NK-92 treated with Interleukin-12 subunit alpha and Interleukin-12 subunit beta, amount 100 ng/mL, for 24 hours (cell line): Measurements from ENCODE around the gene GPC6.

Source experiments
- DNase-seq: peaks from one replicate; lab custom pipeline; 2025; lab: John Stamatoyannopoulos, UW

The GPC6 gene

DNA sequence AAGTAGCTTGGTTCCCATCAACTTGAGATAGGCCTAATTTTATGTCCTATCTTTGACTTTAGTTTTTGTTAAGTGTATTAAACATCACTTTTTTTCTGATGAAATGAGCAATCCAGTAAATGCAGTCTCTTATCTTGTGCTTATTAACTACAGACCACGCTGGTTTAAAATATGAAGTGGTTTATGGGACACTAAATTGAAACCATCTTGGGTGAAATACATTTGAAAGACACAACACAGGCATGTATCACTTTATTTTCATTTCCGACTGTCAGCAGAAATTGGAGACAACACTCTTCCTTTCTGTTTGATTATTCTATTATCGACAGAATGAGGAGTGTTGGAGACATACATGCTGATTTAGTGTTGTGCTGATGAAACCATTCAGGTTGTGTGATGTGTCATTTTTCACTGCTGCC lies 447.7 kb downstream of the GPC6 start:
- no peak for DNase-seq

DNA sequence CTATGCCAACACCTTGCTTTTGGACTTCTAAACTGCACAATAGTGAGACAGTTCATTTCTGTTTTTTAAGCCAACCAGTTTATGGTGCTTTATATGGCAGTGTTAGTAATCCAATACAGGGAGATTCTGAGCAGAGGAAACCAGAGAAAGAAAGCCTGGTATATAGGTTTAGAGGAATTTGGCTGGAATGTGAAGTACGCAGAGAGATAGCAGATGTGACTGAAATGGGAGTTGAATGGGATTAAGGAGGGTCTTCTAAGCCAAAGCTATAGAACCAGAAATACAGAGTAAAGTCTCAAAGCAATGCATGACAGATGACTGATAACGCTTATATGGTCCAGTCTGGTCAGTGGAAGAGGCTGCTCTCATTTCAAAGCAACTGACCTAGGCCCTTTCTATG lies 453.7 kb downstream of the GPC6 start:
- DNase-seq, result no peak

DNA sequence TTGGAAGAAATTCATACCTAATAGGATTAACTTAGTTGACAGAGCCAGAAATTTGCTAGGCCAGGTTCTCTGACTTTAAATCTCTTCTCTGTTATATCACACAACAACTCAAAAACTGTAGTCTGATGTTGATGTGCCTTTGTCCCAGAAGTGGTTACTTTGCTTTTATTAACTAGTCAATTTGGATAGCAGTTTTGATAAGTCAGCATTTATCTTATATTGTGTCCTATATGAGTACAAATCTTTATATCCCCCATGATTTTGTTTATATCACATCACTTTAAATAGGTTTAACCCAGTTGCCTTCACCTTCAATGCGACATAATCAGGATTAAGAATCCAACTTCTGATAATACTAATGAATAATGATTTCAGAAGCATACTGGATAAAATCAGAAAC lies 459.3 kb downstream of the GPC6 start:
- no peak for DNase-seq

- no peak for DNase-seq
Observed at GRCh38 chr13:93686399-93686798, 459.8 kb downstream of the GPC6 start.

DNA sequence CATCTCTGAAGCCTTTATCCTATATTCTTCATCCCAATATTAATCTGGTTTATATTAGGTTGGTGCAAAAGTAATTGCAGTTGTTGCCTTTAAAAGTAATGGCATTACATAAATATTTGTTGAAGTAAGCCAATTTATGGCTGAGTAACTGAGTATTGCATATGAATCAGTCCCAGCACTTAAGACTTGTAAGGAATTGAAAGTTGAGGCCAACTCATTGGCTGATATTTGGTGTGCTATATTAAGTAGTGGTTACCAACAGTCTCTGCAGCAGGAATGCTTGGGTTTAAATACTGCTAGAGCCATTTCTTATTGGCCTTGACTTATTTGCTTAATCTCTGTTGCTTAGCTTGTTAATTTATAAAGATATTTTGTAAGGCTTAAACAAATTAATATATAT lies 460.7 kb downstream of the GPC6 start:
- DNase-seq, result no peak

GRCh38 chr13:93689333-93689732 lies 462.7 kb downstream of the GPC6 start:
- no peak for DNase-seq

GRCh38 chr13:93690139-93690538 lies 463.5 kb downstream of the GPC6 start:
- no peak for DNase-seq

DNA sequence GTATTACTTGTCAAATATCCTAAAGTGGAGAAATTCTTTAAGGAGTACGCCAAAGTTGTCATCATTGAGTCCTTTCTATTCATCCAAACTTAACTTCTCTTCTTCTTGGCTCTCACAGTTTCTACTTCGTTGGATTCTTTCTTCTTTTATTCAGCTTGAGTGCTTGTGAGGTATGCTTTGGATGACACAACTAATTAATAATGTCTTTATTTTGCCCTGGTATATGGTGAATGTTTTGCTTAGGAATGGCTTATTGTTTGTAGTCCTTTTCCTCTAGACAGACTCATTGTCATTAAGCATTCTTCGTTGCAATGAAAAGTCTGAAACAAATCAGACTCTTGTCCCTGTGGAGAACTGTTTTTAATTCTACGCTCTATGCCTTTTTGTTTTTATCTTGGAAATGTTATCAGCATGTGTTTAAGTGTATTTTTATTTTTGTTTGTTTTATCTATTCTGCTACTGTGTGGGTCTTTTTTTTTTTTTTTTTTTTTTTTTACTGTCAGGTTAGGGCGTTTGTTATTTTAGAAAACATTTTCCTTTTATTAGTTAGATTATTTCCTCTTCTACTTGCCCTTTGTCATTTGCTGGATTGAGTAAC lies 471.5 kb downstream of the GPC6 start:
- DNase-seq, result no peak

GRCh38 chr13:93700115-93700514 lies 473.5 kb downstream of the GPC6 start:
- DNase-seq, result no peak

DNA sequence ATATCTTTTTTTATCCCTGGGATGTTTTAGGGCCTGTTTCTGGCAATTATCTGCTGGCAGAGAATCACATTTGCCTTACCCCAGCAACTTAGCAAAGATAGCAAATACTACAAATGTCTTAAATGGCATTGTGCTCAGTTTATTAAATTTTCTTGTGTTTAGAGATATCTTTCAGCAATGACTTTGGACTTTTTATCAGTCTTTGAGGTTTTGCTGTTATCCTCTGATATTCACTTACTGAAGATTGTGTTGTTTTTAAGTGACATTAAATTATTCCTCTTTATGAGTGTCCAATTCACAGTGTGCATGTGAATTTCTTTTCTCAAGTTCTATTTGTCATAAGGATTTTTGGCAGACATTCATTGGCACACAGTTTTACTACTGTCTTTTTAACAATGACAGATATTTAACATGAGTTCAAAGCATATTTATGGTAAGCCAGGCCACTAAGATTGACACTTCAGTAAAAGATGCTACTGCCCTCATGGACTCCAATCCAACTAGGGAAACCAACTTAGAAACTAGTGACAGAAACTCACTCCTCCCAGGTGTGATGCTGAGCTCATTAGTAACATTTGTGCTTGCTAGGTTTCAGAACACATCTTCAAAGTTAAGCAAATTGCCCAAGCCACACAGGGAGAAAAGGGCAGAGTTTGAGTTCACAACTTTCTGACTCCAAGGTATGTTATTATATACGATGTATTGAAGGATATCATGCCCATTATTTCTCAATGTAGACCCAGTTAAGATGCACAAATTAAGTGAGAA lies 481.9 kb downstream of the GPC6 start:
- no peak for DNase-seq

- DNase-seq, result no peak
Observed at GRCh38 chr13:93709506-93710244, 483.1 kb downstream of the GPC6 start.

DNA sequence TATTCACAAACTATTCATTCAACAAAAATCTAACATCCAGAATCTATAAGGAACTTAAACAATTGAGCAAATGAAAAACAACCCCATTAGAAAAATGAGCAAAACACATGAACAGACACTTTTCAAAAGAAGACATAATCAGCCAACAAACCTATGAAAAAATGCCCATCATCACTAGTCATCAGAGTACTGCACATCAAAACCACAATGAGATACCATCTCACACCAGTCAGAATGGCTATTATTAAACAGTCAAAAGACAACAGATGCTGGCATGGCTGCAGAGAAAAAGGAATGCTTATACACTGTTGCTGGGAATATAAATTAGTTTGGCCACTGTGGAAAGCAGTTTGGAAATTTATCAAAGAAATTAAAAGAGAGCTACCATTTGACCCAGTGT lies 487.6 kb downstream of the GPC6 start:
- no peak for DNase-seq

DNA sequence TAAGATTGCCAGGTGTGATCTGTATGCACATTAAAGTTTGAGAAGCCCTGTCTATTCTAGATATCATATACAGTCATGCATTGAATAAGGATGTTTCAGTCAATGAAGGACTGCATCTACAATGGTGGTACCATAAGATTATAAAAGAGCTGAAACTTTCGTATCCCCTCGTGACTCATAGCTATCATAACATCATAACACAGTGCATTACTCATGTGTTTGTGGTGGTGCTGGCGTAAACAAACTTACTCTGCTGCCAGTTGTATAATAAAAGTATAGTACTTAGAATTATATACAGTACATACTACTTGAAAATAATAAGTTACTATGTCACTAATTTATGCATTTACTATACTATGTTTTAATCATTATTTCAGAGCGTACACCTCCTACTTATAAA lies 489.3 kb downstream of the GPC6 start:
- no peak for DNase-seq

- no peak for DNase-seq
Observed at GRCh38 chr13:93716623-93717022, 490.0 kb downstream of the GPC6 start.

- DNase-seq, result no peak
Observed at GRCh38 chr13:93721483-93721882, 494.9 kb downstream of the GPC6 start.

DNA sequence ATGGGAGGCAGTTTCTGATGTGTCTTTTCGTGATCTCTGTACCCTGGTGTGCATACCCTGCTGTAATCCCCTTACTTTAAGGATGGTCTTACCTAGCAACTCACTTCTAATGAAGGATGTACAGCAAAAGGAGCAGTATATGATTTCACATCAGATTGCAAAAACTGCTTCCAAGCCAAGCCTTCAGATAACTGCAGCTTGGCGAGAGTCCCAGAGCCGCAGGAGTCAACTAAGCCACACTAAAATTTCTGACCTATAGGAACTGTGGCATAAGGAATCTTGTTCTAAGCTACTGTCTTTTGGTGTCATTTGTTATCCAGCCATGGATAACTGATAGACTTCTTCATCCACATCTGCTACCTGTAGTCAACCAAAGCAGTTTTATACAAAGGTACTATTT lies 496.7 kb downstream of the GPC6 start:
- no peak for DNase-seq

GRCh38 chr13:93724187-93724586 lies 497.6 kb downstream of the GPC6 start:
- no peak for DNase-seq

DNA sequence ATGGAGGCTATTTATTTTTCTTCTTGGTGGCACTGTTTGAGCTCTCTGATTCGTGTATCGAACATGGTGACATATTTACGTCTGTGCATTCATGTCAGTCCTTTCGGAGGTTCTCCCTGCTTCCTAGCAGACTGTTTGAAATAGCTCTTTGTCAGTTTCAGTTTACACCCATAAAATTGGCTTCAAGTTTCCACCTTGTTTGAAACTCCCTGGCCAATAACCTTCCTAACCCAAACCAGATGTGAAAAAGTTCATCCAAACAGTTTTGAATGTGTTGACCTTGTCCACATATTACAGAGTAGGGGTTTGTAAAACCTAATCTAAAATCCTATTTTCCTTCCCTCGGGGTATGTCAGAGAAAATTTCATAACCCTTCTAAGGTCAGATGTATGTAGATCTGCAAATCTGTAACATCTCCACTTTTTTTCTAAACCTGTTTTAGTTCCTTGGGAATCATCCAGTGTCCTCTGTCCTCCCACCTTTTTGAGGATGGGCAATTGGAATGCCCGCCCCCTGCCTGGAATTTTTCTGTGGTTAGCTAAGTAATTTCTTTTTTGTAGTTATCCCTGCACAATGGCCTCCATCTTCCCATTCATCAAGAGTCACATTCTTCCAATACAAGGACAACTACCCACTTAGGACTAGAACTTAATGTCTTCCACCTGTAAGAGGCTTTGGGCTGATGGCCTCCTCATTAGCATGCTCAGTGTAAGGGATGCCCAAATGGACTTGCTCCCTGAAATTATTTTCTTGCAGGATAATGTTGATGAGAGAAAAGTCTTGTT lies 499.8 kb downstream of the GPC6 start:
- no peak for DNase-seq

- DNase-seq, result no peak
Observed at GRCh38 chr13:93727211-93728141, 500.9 kb downstream of the GPC6 start.

GRCh38 chr13:93729383-93729782 lies 502.8 kb downstream of the GPC6 start:
- DNase-seq, result no peak

- DNase-seq, result no peak
Observed at GRCh38 chr13:93730780-93731179, 504.2 kb downstream of the GPC6 start.
